PFSK-1 (cell line): ENCODE results near the gene NUP107.
A peak's percentile ranks its signal among the peaks of the same experiment; 100 is the strongest.

Experiments used
- FOXP2 ChIP-seq: optimal IDR thresholded peaks from 2 replicates; pipeline ENCODE3; 2011; ENCODE audit warnings: borderline replicate concordance, control low read depth, inconsistent platforms; ENCODE audit not compliant: insufficient read depth; ENCODE audit errors: extremely low read length, extremely low read depth
- POLR2AphosphoS5 ChIP-seq: IDR thresholded peaks from 2 replicates; pipeline ENCODE4 v1.6.1; 2012; ENCODE audit warnings: low read depth, mild to moderate bottlenecking, control low read depth, low read length, moderate library complexity
- SIN3A ChIP-seq: IDR thresholded peaks from 2 replicates; pipeline ENCODE4 v1.6.1; 2012; ENCODE audit warnings: mild to moderate bottlenecking, low read length, moderate library complexity, borderline replicate concordance; ENCODE audit not compliant: insufficient read depth
- TAF1 ChIP-seq: IDR thresholded peaks from 2 replicates; pipeline ENCODE4 v1.6.1; 2012; ENCODE audit warnings: low read length, control low read depth, borderline replicate concordance; ENCODE audit not compliant: insufficient read depth
- TF ChIP-seq, protein P1 (sequence below), 2 experiments: IDR thresholded peaks; 2 replicates each; pipeline versions ENCODE4 v1.6.1 to v1.8.0; 2011 to 2012; ENCODE audit warnings: low read depth in 2 of 2, low read length in 2 of 2, control low read depth in 1 of 2, inconsistent platforms in 1 of 2, mild to moderate bottlenecking in 1 of 2, moderate library complexity in 1 of 2; ENCODE audit not compliant: insufficient read depth in 1 of 2

DNA sequence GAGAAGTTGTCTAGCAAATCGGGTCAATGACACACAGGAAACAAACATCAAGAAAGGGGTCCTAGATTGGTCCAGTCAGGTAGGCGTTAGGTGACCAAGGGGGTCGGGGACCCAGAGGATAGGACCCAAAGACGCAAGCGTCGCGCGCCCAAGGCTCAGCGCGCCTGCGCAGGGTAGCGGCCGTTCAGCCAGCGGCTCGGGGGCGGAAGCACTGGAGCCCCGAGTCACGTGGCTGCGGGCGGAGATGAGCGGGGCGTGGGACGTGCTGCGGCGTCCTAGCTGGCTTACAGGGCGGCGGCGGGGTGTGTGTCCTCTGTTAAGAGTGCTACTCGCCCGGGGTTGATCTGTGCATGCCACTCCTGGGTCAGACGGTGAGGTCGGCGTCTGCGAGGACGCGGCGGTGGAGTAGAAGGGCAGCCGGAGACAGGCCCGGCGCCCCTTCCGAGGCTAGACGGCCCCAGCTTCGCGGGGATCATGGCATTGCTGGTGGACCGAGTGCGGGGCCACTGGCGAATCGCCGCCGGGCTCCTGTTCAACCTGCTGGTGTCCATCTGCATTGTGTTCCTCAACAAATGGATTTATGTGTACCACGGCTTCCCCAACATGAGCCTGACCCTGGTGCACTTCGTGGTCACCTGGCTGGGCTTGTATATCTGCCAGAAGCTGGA is 59.3 kb downstream of the NUP107 start, which contains the start of gene SLC35E3:
- TF ChIP-seq, protein P1, sequence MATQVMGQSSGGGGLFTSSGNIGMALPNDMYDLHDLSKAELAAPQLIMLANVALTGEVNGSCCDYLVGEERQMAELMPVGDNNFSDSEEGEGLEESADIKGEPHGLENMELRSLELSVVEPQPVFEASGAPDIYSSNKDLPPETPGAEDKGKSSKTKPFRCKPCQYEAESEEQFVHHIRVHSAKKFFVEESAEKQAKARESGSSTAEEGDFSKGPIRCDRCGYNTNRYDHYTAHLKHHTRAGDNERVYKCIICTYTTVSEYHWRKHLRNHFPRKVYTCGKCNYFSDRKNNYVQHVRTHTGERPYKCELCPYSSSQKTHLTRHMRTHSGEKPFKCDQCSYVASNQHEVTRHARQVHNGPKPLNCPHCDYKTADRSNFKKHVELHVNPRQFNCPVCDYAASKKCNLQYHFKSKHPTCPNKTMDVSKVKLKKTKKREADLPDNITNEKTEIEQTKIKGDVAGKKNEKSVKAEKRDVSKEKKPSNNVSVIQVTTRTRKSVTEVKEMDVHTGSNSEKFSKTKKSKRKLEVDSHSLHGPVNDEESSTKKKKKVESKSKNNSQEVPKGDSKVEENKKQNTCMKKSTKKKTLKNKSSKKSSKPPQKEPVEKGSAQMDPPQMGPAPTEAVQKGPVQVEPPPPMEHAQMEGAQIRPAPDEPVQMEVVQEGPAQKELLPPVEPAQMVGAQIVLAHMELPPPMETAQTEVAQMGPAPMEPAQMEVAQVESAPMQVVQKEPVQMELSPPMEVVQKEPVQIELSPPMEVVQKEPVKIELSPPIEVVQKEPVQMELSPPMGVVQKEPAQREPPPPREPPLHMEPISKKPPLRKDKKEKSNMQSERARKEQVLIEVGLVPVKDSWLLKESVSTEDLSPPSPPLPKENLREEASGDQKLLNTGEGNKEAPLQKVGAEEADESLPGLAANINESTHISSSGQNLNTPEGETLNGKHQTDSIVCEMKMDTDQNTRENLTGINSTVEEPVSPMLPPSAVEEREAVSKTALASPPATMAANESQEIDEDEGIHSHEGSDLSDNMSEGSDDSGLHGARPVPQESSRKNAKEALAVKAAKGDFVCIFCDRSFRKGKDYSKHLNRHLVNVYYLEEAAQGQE (IDR thresholded peaks at IDR 0.05; ENCODE audit: insufficient read depth in 1 of 2, low read depth in 2 of 2, low read length in 2 of 2), result 0 out of 4 replicates have a peak, but pooled peaks of 1 of the 2 experiments have one; percentile 42
- TF ChIP-seq TAF1 (no peak), POLR2AphosphoS5 (peak; percentile 86), SIN3A (peak; percentile 75; the same call in 1 of the 2 replicates), FOXP2 (peak; percentile 73)
